Mesodermal cell (in vitro differentiated cells): ENCODE results near the gene VWA8.

Experiments used
- H3K27ac ChIP-seq: 2 replicates; pipeline ENCODE4 v1.7.0; 2013; ENCODE audit warnings: mild to moderate bottlenecking, low read depth, low read length, moderate library complexity; ENCODE audit not compliant: severe bottlenecking
- H3K36me3 ChIP-seq: 2 replicates; pipeline ENCODE4 v1.7.1; 2013; ENCODE audit warnings: mild to moderate bottlenecking, low read length, moderate library complexity; ENCODE audit not compliant: control insufficient read depth, insufficient read depth
- H3K4me1 ChIP-seq: one replicate; pipeline ENCODE4 v1.7.1; 2013; ENCODE audit warnings: mild to moderate bottlenecking, low read length; ENCODE audit not compliant: insufficient read depth, control insufficient read depth, poor library complexity, severe bottlenecking
- H3K4me3 ChIP-seq: 2 replicates; pipeline ENCODE4 v1.7.0; 2013; ENCODE audit warnings: low read length, control low read depth, mild to moderate bottlenecking; ENCODE audit not compliant: insufficient read depth, poor library complexity, severe bottlenecking; ENCODE audit errors: extremely low read depth
- H3K9me3 ChIP-seq: 2 replicates; pipeline ENCODE4 v1.7.1; 2013; ENCODE audit warnings: mild to moderate bottlenecking, low read length, moderate library complexity; ENCODE audit not compliant: control insufficient read depth
- WGBS, 2 experiments: methylation state at CpG; one replicate each; pipeline ENCODE4 v1.1.5; 2013; ENCODE audit warnings: missing lambda C conversion rate in 2 of 2; ENCODE audit not compliant: insufficient coverage in 2 of 2; 5-methylcytosine and 5-hydroxymethylcytosine counted together

VWA8 gene

GRCh38 chr13:41590122-41590521 lies 370.8 kb downstream of the VWA8 start:
- Histone ChIP-seq H3K4me3 (no peak overlapping the region), H3K36me3 (peaks cover 6% of the 10 kb centered on the region), H3K4me1 (peaks cover 5% of the 10 kb centered on the region), H3K9me3 (no peaks in the 10 kb centered on the region), H3K27ac (no peak overlapping the region)

DNA sequence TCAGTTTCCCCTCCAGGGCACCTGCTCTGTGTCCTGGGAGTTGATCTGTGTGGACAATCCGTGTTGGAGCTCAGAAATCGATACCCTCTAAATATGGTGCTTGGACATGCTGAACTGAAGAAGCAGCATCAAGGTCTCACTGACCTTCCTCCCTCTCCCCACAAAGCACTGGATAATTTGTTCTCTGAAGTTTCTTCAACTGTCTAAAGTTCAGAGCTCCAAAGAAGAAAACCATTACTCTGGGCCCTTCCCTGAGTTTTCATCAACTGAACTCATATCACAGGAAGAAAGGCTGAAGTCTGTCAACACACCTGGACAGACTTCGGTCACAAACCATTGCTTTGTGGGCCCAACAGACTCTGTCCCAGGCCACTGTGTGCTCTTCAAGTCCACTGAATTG lies 371.5 kb downstream of the VWA8 start:
- H3K36me3 ChIP-seq = peaks cover 6% of the 10 kb centered on the region
- no peak overlapping the region for H3K4me3 ChIP-seq
- WGBS, 2 experiments = 100% methylated on average over 2 of the region's 3 CpGs; no CpG with 5 or more reads in 1 of the 2 experiments
- no peak overlapping the region for H3K27ac ChIP-seq
- no peaks in the 10 kb centered on the region for H3K9me3 ChIP-seq
- H3K4me1 ChIP-seq = peaks cover 5% of the 10 kb centered on the region

- Histone ChIP-seq H3K27ac (no peak overlapping the region), H3K4me3 (no peak overlapping the region), H3K36me3 (peaks cover 6% of the 10 kb centered on the region), H3K4me1 (peaks cover 5% of the 10 kb centered on the region), H3K9me3 (no peaks in the 10 kb centered on the region)
- WGBS, 2 experiments = 83% methylated on average over 1 of the region's 2 CpGs; no CpG with 5 or more reads in 1 of the 2 experiments
Observed at GRCh38 chr13:41588899-41589298, 372.0 kb downstream of the VWA8 start.

- H3K36me3 ChIP-seq = peaks cover 6% of the 10 kb centered on the region
- H3K9me3 ChIP-seq = no peaks in the 10 kb centered on the region
- H3K4me3 ChIP-seq = no peak overlapping the region
- H3K4me1 ChIP-seq = peaks cover 2% of the 10 kb centered on the region
- no CpG with 5 or more reads among the region's 1 CpG for WGBS, 2 experiments
- no peak overlapping the region for H3K27ac ChIP-seq
Observed at GRCh38 chr13:41588448-41588847, 372.5 kb downstream of the VWA8 start.

DNA sequence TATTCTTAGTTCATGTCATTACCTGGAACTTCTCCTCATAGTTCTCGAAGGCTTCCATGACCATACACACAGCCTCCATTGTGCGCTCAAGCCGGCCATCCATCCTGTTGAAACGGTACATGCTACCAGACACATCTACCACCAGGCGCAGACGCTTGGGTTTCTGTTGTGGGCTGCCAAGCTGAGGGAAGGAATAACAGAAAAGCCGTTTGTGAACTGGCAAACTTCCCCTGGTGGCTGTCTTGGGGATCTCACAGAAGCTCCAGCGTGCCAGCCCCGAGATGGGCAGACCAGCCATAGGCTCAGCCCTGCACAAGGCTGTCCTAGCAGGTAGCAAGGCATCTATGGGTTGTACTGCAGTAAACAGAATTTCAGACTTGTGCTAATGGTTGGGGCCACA lies 373.4 kb downstream of the VWA8 start:
- H3K4me3 ChIP-seq = no peak overlapping the region
- H3K27ac ChIP-seq = no peak overlapping the region
- WGBS, 2 experiments = 91 to 95% methylated on average over 7 to 8 of the region's 9 CpGs
- no peaks in the 10 kb centered on the region for H3K4me1 ChIP-seq
- peaks cover 6% of the 10 kb centered on the region for H3K36me3 ChIP-seq
- no peaks in the 10 kb centered on the region for H3K9me3 ChIP-seq

DNA sequence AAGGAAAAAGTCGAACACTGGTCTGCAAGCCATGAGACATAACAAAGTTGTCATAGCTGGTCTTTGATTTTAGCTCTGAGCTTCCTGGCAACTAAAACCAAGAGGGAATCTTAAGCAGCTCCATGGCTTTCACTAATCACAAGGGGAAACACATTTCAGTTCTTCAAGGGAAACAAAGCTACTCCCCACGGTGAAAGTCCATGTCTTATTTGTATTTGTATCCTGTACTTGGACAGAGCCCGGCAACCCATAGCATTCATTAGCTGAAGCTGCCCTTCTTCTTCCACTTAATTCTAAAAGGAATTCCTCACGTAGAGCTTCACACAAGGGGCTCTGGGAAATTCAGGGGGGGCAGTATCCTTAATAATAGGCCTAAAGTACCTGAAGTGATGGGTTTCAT lies 374.7 kb downstream of the VWA8 start:
- Histone ChIP-seq H3K9me3 (no peaks in the 10 kb centered on the region), H3K36me3 (peaks cover 6% of the 10 kb centered on the region), H3K27ac (no peak overlapping the region), H3K4me1 (no peaks in the 10 kb centered on the region), H3K4me3 (no peak overlapping the region)
- WGBS, 2 experiments = 81 to 100% methylated on average over 2 to 3 of the region's 4 CpGs

- no peaks in the 10 kb centered on the region for H3K36me3 ChIP-seq
- no peak overlapping the region for H3K4me3 ChIP-seq
- no peaks in the 10 kb centered on the region for H3K9me3 ChIP-seq
- no peaks in the 10 kb centered on the region for H3K4me1 ChIP-seq
- H3K27ac ChIP-seq = no peak overlapping the region
- 89 to 97% methylated on average over 5 of the region's 6 CpGs for WGBS, 2 experiments
Observed at GRCh38 chr13:41582027-41582463, 378.9 kb downstream of the VWA8 start.

GRCh38 chr13:41580345-41580744 lies 380.6 kb downstream of the VWA8 start:
- H3K4me3 ChIP-seq = no peak overlapping the region
- no peaks in the 10 kb centered on the region for H3K36me3 ChIP-seq
- no peak overlapping the region for H3K27ac ChIP-seq
- no peaks in the 10 kb centered on the region for H3K4me1 ChIP-seq
- no peaks in the 10 kb centered on the region for H3K9me3 ChIP-seq

DNA sequence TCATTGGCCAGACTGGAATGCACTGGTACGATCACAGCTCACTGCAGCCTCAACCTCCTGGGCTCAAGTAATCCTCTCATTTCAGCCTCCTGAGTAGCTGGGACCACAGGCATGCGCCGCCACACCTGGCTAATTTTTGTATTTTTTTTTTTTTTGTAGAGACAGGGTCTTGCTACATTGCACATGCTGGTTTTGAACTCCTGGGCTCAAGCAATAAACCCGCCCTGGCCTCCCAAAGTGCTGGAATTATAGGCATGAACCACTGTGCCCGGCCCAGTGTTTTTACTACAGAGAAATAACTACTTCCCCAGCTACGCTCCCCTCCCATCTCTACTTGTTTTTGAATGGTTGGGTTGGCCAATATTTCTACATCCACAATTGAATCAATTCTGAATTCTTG lies 381.0 kb downstream of the VWA8 start:
- Histone ChIP-seq H3K27ac (no peak overlapping the region), H3K9me3 (no peaks in the 10 kb centered on the region), H3K4me1 (no peaks in the 10 kb centered on the region), H3K36me3 (peaks cover 2% of the 10 kb centered on the region), H3K4me3 (no peak overlapping the region)
- 90 to 100% methylated on average over 2 of the region's 6 CpGs for WGBS, 2 experiments

GRCh38 chr13:41579168-41579567 lies 381.7 kb downstream of the VWA8 start:
- Histone ChIP-seq H3K4me3 (no peak overlapping the region), H3K4me1 (no peaks in the 10 kb centered on the region), H3K27ac (no peak overlapping the region), H3K36me3 (peaks cover 3% of the 10 kb centered on the region), H3K9me3 (no peaks in the 10 kb centered on the region)
- 80 to 89% methylated on average over 2 to 3 of the region's 6 CpGs for whole genome bisulfite sequencing, 2 experiments

GRCh38 chr13:41578371-41578770 lies 382.5 kb downstream of the VWA8 start:
- Histone ChIP-seq H3K4me3 (no peak overlapping the region), H3K36me3 (peaks cover 7% of the 10 kb centered on the region), H3K27ac (no peak overlapping the region), H3K4me1 (no peaks in the 10 kb centered on the region), H3K9me3 (no peaks in the 10 kb centered on the region)
- 89 to 96% methylated on average over 4 of the region's 5 CpGs for WGBS, 2 experiments

DNA sequence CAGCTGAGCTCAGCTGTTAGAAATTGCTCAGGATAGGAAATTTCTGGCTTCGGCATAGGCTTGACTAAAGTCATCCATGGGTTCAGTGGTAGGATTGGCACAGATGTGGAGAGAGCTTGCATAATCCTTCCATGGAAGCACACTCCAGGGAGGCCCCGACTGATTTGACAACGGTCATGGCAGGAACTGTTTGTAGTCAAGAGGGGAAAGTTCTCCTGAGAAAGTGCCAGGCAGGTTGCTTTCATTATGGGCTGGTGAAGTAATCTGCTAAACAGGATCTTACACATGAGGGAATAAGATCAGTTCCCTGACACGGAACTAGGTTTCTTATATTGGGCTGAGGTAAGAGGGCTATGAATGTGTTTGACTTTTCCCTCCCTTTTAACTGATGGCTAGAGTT lies 383.5 kb downstream of the VWA8 start:
- Histone ChIP-seq H3K4me3 (no peak overlapping the region), H3K9me3 (no peaks in the 10 kb centered on the region)
- WGBS, 2 experiments = 73 to 85% methylated on average over 4 of the region's 4 CpGs

More for the DNA sequence above, 383.5 kb downstream of the VWA8 start:
- Histone ChIP-seq H3K4me1 (no peaks in the 10 kb centered on the region), H3K27ac (no peak overlapping the region), H3K36me3 (peaks cover 7% of the 10 kb centered on the region)
